ENCODE data around the gene SNPH. TPM values are rescaled to one million over a fixed set of nuclear protein-coding genes. Genes with fewer than 3 reads are reported as not detected.

Gene SNPH
- total and polyA plus RNA-seq, 2 of the 4 experiments (the other 2 are of a cell fraction) = 3.1 to 4.5 TPM

DNA sequence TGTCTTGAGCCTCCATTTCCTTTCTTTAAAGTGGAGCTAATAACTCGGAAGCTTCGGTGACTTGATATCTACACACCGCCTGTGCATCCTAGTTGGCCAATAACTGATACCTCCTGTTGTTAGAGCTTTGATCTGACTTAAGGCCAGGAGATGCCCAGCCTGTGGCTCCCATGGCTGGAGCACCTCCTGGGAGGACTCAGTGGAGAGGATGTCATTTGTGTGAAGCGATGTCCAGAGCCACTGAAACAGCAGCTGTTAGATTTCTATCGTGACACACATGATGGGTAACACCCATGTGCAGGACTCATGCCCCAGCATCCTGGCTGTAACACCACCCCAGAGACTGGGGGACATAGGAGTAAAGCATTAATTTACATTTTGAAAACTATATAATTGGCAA lies 32.1 kb downstream of the SNPH start:
- H2AK9ac ChIP-seq (replicated peaks; ENCODE audit: low read depth, low read length, poor library complexity) = no peak overlapping the region
- no peak overlapping the region for H4K5ac ChIP-seq (ENCODE audit: low read depth, low read length)
- peaks cover 9% of the 10 kb centered on the region; the same call in 1 of the 2 replicates for H4K20me1 ChIP-seq (ENCODE audit: insufficient read depth, low read length)
- no peak overlapping the region for H2BK5ac ChIP-seq (ENCODE audit: low read depth, low read length, poor library complexity, severe bottlenecking)
- H3K9me3 ChIP-seq (ENCODE audit: control insufficient read depth, insufficient read depth, low read length) = no peaks in the 10 kb centered on the region
- no peak overlapping the region for H3K9ac ChIP-seq (ENCODE audit: low read depth, low read length)
- no peak overlapping the region for H2BK20ac ChIP-seq (ENCODE audit: low read depth, low read length)
- H4K8ac ChIP-seq (ENCODE audit: low read depth in 2 of 2, low read length in 2 of 2) = no peak overlapping the region
- in situ Hi-C loops (cut with MboI; ENCODE audit: low sequenced_read_pairs) = no loop called here
- peaks cover 8% of the 10 kb centered on the region for H3K4me1 ChIP-seq (ENCODE audit: control insufficient read depth, insufficient read depth, low read length)
- no peak overlapping the region for H3K14ac ChIP-seq (replicated peaks; ENCODE audit: low read depth, low read length)
- H2BK120ac ChIP-seq (ENCODE audit: low read depth, low read length) = no peak overlapping the region
- H3K4me3 ChIP-seq (ENCODE audit: insufficient read depth, low read depth, low read length) = no peak overlapping the region
- H3K4ac ChIP-seq (ENCODE audit: low read depth, low read length) = no peak overlapping the region
- no peak overlapping the region for H2AK5ac ChIP-seq (ENCODE audit: low read depth, low read length)
- H3K79me1 ChIP-seq (ENCODE audit: low read depth in 1 of 2, low read length in 2 of 2) = peaks cover under 1 to 18% of the 10 kb centered on the region in 2 experiments; a peak in 2 of 4 replicates
- H3K9me1 ChIP-seq (ENCODE audit: insufficient read depth, low read length) = peaks cover 41% of the 10 kb centered on the region
- ChIA-PET CTCF (interaction anchor here (0.6 kb wide), 1 partner anchor 73 kb away, joined by 3 read pairs; the partner anchor contains the start of gene RAD21L1), POLR2A (ENCODE audit: unreplicated experiment) (no interaction called here)
- no peak overlapping the region for H2AFZ ChIP-seq (replicated peaks; ENCODE audit: low read length, poor library complexity)
- no peaks in the 10 kb centered on the region for H3K27me3 ChIP-seq (ENCODE audit: control insufficient read depth, insufficient read depth, low read length)
- no peak overlapping the region for H2BK15ac ChIP-seq (ENCODE audit: low read depth, low read length)
- no peak for DNase-seq
- H3K23ac ChIP-seq (ENCODE audit: low read depth, low read length) = no peak overlapping the region
- TF ChIP-seq, protein P1, sequence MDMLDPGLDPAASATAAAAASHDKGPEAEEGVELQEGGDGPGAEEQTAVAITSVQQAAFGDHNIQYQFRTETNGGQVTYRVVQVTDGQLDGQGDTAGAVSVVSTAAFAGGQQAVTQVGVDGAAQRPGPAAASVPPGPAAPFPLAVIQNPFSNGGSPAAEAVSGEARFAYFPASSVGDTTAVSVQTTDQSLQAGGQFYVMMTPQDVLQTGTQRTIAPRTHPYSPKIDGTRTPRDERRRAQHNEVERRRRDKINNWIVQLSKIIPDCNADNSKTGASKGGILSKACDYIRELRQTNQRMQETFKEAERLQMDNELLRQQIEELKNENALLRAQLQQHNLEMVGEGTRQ (IDR thresholded peaks at IDR 0.05; ENCODE audit: low read depth, low read length) = no peak
- TF ChIP-seq BHLHE40 (IDR thresholded peaks at IDR 0.05; ENCODE audit: low read depth, low read length) (no peak), RCOR1 (IDR thresholded peaks at IDR 0.05; ENCODE audit: insufficient replicate concordance, low read length) (no peak), SMC3 (IDR thresholded peaks at IDR 0.05; ENCODE audit: low read depth, low read length) (no peak), MAFK (IDR thresholded peaks at IDR 0.05; ENCODE audit: low read depth, low read length) (no peak), CHD1 (IDR thresholded peaks at IDR 0.05; ENCODE audit: low read depth, low read length) (no peak), MAZ (IDR thresholded peaks at IDR 0.05; ENCODE audit: borderline replicate concordance, low read depth, low read length) (no peak), MXI1 (IDR thresholded peaks at IDR 0.05; ENCODE audit: borderline replicate concordance, low read depth, low read length) (no peak), RAD21 (IDR thresholded peaks at IDR 0.05; ENCODE audit: low read length) (no peak), POLR2A (IDR thresholded peaks at IDR 0.05; ENCODE audit: low read depth, low read length) (no peak), RFX5 (IDR thresholded peaks at IDR 0.05; ENCODE audit: low read depth, low read length) (no peak), CEBPB (IDR thresholded peaks at IDR 0.05; ENCODE audit: low read depth, low read length) (no peak), FOS (IDR thresholded peaks at IDR 0.05; ENCODE audit: low read depth, low read length) (no peak), NFE2L2 (IDR thresholded peaks at IDR 0.05; ENCODE audit: low read depth, low read length) (no peak)
- TF ChIP-seq, protein P2, sequence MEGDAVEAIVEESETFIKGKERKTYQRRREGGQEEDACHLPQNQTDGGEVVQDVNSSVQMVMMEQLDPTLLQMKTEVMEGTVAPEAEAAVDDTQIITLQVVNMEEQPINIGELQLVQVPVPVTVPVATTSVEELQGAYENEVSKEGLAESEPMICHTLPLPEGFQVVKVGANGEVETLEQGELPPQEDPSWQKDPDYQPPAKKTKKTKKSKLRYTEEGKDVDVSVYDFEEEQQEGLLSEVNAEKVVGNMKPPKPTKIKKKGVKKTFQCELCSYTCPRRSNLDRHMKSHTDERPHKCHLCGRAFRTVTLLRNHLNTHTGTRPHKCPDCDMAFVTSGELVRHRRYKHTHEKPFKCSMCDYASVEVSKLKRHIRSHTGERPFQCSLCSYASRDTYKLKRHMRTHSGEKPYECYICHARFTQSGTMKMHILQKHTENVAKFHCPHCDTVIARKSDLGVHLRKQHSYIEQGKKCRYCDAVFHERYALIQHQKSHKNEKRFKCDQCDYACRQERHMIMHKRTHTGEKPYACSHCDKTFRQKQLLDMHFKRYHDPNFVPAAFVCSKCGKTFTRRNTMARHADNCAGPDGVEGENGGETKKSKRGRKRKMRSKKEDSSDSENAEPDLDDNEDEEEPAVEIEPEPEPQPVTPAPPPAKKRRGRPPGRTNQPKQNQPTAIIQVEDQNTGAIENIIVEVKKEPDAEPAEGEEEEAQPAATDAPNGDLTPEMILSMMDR (conservative IDR thresholded peaks at IDR 0.05; ENCODE audit: low read depth, low read length) = no peak
- TF ChIP-seq, protein P3, sequence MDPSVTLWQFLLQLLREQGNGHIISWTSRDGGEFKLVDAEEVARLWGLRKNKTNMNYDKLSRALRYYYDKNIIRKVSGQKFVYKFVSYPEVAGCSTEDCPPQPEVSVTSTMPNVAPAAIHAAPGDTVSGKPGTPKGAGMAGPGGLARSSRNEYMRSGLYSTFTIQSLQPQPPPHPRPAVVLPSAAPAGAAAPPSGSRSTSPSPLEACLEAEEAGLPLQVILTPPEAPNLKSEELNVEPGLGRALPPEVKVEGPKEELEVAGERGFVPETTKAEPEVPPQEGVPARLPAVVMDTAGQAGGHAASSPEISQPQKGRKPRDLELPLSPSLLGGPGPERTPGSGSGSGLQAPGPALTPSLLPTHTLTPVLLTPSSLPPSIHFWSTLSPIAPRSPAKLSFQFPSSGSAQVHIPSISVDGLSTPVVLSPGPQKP (IDR thresholded peaks at IDR 0.05; ENCODE audit: borderline replicate concordance, low read depth, low read length) = no peak
- WGBS, 2 experiments (ENCODE audit: extremely low coverage in 2 of 2, insufficient read length in 1 of 2) = 100% methylated on average over 2 of the region's 5 CpGs; no CpG with 5 or more reads in 1 of the 2 experiments
- intact Hi-C loops (cut with micrococcal nuclease) = no loop called here
- H4K91ac ChIP-seq (ENCODE audit: insufficient read depth, low read depth, low read length) = no peak overlapping the region
- dilution Hi-C loops (cut with HindIII; ENCODE audit: low sequenced_read_pairs, unreplicated experiment) = no loop called here
- BruUV-seq (replicated peaks) = no TSS peak
- no peak overlapping the region for H3K56ac ChIP-seq (ENCODE audit: extremely low read depth, insufficient read depth, low read length)
- H3K18ac ChIP-seq (ENCODE audit: low read depth, low read length) = no peak overlapping the region
- no peak for ATAC-seq (ENCODE audit: low read depth)
- H3K4me2 ChIP-seq (ENCODE audit: low read depth, low read length) = no peak overlapping the region
- no peak overlapping the region for H3K27ac ChIP-seq (ENCODE audit: insufficient read depth, low read length)
- H3K36me3 ChIP-seq (ENCODE audit: control insufficient read depth, insufficient read depth, low read length) = peaks cover 4% of the 10 kb centered on the region; the same call in 1 of the 2 replicates

Measured in IMR-90 (cell line).